GM12865 (cell line): ENCODE data around the gene HDAC9.

Experiments
- DNase-seq: peaks from one replicate; pipeline ENCODE4 v3.0.0; 2010; ENCODE audit warnings: low read depth
- H3K4me3 ChIP-seq: 2 replicates; pipeline ENCODE4 v1.5.1; 2011; ENCODE audit warnings: mild to moderate bottlenecking, low read depth, low read length, control low read depth
- CTCF ChIP-seq: IDR thresholded peaks from 2 replicates; pipeline ENCODE4 v1.5.1; 2011; ENCODE audit warnings: low read length, control low read depth, low read depth, inconsistent platforms; ENCODE audit not compliant: insufficient read depth; ENCODE audit errors: missing control alignments

HDAC9 gene

DNA sequence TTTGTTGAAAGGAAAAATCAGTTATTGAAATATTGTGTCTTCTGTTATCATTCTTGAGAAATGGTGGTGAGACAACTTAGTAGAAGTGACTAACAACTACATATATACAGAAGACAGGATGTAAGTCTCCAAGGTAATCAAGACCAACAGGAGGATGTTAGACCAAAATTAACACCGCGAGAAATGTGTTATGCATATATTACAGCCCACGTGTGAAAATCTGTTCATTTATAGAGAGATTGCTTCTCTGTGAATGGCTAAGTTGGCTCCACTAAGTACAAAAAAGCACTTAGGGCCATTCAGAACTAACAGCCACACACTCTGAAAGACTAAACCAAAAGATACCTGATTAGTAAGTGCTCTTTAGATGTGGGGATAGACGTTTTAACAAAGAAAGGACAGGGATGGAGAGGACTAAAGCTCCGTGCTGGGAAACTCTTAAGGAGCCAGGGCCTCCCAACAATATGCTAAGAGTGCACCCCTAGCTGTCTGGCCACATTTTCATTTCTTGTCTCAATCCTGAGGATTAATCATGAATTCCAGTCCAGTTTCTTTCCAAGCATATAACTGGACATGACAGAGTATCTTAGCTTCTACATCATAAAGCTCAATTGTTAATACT, 26.5 kb downstream of the HDAC9 start:
- peak; percentile 67 for DNase-seq
- no peak for TF ChIP-seq CTCF
- H3K4me3 ChIP-seq = peak overlapping the region; percentile 37

- DNase-seq = no peak
- H3K4me3 ChIP-seq = no peak overlapping the region
- no peak for TF ChIP-seq CTCF
Measured at GRCh38 chr7:18524248-18524647, 28.7 kb downstream of the HDAC9 start.

DNA sequence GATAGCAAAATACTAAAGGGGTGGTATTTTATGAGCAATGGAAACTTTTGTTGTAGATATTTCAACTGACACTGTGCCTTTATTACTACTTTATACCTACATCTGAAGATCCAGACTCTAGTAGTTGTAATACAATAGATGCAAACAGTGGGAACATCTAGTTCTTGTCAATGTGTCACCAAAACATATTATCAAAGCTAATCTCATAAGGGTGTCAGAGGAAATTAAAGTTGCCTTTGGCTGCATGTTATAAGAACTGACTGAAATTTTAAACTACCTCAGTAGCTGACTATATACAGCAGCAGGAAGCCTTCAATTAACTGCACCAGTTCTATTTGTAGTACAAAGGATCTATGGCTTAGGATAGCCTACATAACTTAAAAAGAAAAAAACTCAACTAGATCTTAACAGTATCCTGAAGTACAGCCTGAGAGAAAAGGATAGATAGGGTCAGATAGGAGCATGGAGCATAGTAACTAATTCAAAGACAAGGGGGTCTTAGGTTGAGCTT, 30.9 kb downstream of the HDAC9 start:
- TF ChIP-seq CTCF = no peak

GRCh38 chr7:18529239-18529638, 33.7 kb downstream of the HDAC9 start:
- no peak overlapping the region for H3K4me3 ChIP-seq
- DNase-seq = no peak
- TF ChIP-seq CTCF = no peak

More for the DNA sequence above, 30.9 kb downstream of the HDAC9 start:
- no peak overlapping the region for H3K4me3 ChIP-seq
- DNase-seq = no peak

DNA sequence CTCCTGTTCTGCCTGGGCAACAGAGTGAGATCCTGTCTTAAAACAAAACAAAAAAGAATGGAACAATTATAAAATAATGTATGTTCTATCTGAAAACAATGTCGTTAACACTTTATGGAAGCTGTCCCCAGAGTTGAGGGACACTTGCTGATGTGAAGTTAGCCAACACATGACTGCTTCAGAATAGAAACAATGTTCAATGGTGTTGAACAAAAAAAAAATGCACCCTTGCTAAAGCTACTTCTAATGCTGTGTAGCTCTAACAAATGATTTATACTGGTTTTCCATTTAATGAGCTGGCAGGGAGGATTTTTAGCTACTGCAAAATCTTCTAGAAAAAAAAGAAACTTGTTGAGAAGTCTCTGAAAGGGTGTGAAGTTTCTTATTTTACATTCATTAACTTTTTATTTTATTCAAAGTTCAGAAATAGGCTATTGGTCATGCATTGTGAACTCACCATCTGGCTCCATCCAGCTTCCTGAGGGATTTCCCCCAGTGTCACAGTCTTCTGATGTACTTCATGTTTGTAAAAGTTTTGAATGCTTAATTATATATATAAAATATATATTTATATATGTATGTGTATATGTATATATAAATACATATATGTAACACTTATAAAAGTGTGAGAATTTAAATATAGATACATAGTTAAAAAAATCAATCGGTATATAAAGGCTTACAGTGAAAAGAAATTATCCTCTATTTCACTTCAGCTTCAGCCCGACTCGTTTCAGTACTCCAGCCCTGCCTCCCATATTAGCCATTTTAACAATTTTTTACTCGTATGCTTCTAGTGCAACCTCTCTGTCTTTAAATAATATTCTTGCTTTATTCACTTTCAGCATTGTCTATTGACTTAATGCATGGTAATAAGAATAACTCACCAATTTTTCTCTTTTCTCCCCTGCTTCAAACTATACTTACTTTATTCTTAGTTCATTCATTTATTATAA, 35.0 kb downstream of the HDAC9 start:
- no peak overlapping the region for H3K4me3 ChIP-seq
- TF ChIP-seq CTCF = no peak
- peak; percentile 40 for DNase-seq

GRCh38 chr7:18531539-18531938, 36.0 kb downstream of the HDAC9 start:
- no peak overlapping the region for H3K4me3 ChIP-seq
- no peak for TF ChIP-seq CTCF
- no peak for DNase-seq
